HG02870 (cell line): Measurements from ENCODE around the gene PET100.

Experiments
- ATAC-seq: cut with Tn5 transposase; IDR thresholded peaks from one replicate; pipeline ENCODE4 v1.9.1; 2021; ENCODE audit warnings: mild to moderate bottlenecking, moderate library complexity; ENCODE audit not compliant: unreplicated experiment

The PET100 gene

DNA sequence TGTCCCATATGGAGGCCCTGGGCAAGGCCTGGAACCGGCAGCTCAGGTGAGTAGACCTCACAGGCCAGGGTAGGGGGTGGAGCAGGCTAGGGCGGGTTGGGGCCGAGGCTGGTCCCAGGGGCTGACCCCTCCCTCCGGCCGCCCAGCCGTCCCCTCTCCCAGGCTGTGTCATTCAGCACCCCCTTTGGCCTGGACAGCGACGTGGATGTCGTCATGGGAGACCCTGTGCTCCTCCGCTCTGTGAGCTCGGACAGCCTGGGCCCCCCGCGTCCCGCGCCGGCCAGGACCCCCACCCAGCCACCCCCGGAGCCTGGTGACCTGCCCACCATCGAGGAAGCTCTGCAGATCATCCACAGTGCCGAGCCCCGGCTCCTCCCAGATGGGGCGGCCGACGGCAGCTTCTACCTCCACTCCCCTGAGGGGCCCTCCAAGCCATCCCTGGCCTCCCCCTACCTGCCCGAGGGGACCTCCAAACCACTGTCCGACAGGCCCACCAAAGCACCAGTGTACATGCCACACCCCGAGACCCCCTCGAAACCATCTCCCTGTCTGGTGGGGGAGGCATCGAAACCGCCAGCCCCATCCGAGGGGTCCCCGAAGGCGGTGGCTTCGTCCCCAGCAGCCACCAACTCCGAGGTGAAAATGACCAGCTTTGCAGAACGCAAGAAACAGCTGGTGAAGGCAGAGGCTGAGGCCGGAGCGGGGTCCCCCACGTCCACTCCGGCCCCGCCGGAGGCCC is 17.9 kb upstream of the PET100 start:
- no peak for ATAC-seq

DNA sequence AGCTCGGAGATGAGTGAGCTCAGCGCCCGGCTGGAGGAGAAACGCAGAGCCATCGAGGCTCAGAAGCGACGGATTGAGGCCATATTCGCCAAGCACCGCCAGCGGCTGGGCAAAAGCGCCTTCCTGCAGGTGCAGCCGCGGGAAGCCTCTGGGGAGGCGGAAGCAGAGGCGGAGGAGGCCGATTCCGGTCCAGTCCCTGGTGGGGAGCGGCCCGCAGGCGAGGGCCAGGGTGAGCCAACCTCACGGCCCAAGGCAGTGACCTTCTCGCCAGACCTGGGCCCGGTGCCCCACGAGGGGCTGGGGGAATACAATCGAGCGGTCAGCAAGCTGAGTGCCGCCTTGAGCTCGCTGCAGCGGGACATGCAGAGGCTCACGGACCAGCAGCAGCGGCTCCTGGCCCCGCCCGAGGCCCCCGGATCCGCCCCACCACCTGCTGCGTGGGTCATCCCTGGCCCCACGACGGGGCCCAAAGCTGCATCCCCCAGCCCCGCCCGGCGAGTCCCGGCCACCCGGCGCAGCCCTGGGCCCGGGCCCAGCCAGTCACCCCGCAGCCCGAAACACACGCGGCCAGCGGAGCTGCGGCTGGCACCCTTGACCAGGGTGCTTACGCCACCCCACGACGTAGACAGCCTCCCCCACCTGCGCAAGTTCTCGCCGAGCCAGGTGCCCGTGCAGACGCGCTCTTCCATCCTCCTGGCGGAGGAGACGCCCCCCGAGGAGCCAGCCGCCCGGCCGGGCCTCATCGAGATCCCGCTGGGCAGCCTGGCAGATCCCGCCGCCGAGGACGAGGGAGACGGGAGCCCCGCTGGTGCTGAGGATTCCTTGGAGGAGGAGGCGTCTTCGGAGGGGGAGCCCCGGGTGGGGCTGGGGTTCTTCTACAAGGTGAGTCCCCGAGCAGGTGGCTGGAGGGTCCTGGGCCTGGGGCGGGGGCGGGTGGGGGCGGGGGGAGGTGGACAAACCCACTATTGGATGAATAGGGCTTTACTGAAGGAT is 17.0 kb upstream of the PET100 start:
- no peak for ATAC-seq

- no peak for ATAC-seq
These were observed 14.5 kb upstream of the PET100 start for GRCh38 chr19:7614859-7615741.

GRCh38 chr19:7617172-7617571 is 12.4 kb upstream of the PET100 start:
- ATAC-seq: no peak

DNA sequence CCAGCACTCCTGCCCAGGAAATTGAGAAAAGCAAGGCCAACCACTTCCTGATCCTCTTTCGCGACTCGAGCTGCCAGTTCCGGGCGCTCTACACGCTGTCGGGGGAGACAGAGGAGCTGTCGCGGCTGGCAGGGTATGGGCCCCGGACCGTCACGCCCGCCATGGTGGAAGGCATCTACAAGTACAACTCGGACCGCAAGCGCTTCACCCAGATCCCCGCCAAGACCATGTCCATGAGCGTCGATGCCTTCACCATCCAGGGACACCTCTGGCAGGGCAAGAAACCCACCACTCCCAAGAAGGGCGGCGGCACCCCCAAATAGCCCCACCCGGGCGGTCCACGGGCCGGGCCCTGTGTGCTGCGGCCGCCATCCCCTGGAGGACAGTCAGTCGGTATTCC is 11.9 kb upstream of the PET100 start:
- ATAC-seq: no peak

GRCh38 chr19:7618348-7618747 is 11.2 kb upstream of the PET100 start:
- no peak for ATAC-seq

GRCh38 chr19:7618771-7619510 is 10.7 kb upstream of the PET100 start:
- no peak for ATAC-seq

GRCh38 chr19:7619671-7620441 is 9.7 kb upstream of the PET100 start:
- ATAC-seq: no peak

- no peak for ATAC-seq
These were observed 8.9 kb upstream of the PET100 start for GRCh38 chr19:7620442-7621412.

DNA sequence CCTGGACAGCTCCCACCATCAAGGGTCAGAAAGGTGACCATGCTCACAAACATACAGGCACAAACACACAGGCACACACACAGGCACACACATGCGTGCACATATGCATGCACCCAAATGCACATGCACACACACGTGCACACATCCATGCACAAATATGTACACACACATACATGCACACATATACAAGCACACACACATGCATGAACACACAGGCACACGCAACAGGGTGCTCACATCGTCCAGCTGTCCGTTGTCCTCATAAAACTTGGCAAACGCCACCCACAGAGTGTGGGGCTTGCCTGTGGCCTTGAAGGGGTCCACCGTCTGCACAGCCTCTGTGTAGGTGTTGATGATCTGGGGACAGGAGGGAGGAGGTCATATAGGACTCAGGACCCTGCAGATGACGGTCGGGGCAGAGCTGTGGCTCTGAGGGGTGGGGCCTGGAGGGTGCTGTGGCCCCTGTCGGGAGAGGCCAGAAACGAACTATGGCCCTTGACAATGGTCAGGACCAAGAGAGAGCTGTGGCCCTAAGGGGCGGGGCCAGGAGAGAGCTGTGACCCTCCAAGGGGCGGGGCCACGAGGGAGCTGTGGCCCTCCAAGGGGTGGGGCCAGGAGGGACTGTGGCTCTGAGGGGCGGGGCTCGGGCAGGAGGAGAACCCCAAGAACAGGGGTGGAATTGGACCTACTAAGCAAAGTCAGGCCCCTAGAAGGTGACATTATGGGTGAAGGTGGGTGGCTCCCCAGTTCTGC is 6.5 kb upstream of the PET100 start:
- no peak for ATAC-seq

DNA sequence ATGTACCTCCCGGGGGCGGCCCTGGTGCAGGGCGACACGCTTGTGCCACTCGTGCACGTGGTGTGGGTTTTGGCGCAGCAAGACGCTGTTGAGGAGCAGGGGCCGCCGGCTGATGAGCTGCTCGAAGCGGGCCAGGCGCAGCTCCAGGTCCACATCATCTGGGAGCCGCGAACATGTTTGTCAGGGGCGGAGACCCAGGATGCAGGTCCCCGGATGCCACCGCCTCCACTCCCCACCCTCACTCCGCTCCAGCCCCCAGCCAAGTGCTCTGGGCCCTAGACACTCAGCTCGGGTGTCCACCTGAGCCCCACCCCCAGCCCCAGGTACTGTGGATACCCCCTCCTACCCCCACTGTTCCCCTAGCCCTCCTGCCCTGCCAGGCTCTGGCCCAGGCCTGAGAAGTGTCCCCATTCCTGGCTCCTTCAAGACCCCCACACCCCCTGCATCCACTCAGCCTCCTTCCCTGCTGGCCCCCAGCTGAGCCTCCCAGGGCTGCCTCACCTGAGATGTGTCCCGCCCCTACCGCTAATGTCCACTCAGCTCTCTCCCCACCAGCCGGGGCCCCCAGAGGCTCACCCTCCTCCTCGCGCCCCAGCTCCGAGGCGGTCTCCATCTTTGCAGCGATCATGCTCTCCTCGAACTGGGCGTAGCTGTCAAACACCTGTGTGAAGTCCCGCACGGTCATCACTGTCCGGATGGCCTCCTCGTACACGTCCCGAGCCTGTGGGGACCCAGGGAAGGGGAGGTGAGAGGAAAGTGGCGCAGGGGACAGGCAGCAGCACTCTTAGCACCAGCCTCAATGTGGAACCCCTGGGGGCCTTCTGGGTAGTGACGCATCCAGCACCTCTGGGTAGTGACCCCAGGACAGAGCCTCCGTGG is 5.6 kb upstream of the PET100 start:
- ATAC-seq: no peak

GRCh38 chr19:7624810-7625209 is 4.8 kb upstream of the PET100 start:
- ATAC-seq: no peak

DNA sequence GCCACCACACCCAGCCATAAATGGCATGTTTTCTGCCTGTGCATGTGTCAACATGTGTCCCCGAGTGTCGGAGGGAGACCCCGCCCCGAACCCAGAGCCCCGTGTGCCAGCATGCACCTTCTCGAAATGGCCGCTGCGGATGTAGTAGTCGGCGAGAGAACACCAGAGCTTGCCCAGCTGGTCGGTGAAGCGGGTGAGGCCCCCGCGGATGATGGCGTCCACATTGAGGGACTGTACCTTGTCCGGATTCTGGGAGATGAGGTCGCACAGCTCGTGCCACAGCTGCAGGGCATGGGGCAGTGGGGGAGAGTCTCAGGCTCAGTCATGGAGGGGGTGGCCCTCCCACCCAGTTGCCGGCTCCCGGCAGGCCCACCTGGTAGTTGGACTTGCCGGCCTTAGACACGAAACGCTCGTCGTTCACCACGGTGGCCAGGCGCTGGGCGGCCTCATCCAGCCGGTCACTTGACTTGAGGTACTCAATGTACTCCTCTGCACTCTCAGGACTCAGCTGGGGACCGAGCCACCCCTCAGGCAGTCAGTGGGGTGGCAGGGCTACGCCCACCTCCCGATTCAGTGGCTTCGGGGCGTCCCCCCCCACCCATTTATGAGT is 3.7 kb upstream of the PET100 start:
- no peak for ATAC-seq

DNA sequence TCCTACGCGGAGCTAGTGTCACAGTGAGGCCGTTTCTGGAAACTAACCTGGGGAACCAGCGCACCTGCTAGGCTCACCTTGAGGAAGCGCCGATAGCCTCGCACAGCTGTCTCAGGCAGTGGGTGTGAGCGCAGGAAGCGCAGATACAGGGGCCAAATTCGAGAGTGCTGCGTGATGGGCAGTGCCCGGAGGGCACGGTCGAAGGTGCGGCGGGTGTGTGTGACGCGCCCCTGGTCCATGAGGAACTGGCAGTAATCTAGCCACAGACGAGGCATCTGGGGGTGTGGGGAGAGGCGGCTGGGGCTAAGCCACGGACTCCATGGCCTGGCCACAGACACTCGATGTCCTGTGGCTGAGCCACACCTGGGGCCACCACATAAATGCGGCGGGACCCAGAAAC is 2.4 kb upstream of the PET100 start:
- no peak for ATAC-seq

GRCh38 chr19:7628589-7629311 is 843 bp upstream of the PET100 start:
- no peak for ATAC-seq

- no peak for ATAC-seq
These were observed 2.0 kb downstream of the PET100 start for GRCh38 chr19:7631577-7631976.
